Keratinocyte (primary cell): ENCODE measurements around the gene TOX2. TPM values are rescaled to one million over a fixed set of nuclear protein-coding genes. Genes with fewer than 3 reads are reported as not detected.

Experiments
- DNase-seq: peaks from one replicate; pipeline ENCODE4 v3.0.0-alpha.2; 2011; ENCODE audit warnings: low read depth, missing footprints, low spot score
- FAIRE-seq: peaks from 2 replicates; lab custom pipeline; 2011; peaks lifted over from hg19 to GRCh38; lab: Jason Lieb, UNC
- H2AFZ ChIP-seq: 2 replicates; pipeline ENCODE4 v1.6.0; 2012; ENCODE audit warnings: low read length, control low read depth, inconsistent platforms; ENCODE audit not compliant: control insufficient read depth
- H3K27ac ChIP-seq: 2 replicates; pipeline ENCODE4 v1.5.1; 2011; ENCODE audit warnings: low read length; ENCODE audit not compliant: control insufficient read depth, insufficient read depth
- H3K27me3 ChIP-seq: 3 replicates; pipeline ENCODE4 v1.6.0; 2011; ENCODE audit warnings: low read length; ENCODE audit not compliant: control insufficient read depth, insufficient read depth; ENCODE audit errors: extremely low read depth
- H3K36me3 ChIP-seq, 2 experiments: 2 replicates in 1 of 2; 3 replicates in 1 of 2; pipeline ENCODE4 v1.5.1; 2011; ENCODE audit warnings: low read length in 2 of 2, mild to moderate bottlenecking in 1 of 2; ENCODE audit not compliant: control insufficient read depth in 2 of 2, insufficient read depth in 2 of 2; ENCODE audit errors: extremely low read depth in 1 of 2
- H3K4me1 ChIP-seq: 3 replicates; pipeline ENCODE4 v1.5.1; 2011; ENCODE audit warnings: low read length; ENCODE audit not compliant: control insufficient read depth, insufficient read depth; ENCODE audit errors: extremely low read depth
- H3K4me2 ChIP-seq: 3 replicates; pipeline ENCODE4 v1.6.0; 2011; ENCODE audit warnings: low read depth, low read length; ENCODE audit not compliant: control insufficient read depth, insufficient read depth; ENCODE audit errors: extremely low read depth
- H3K4me3 ChIP-seq, 3 experiments: fragments of 200-600 bp in 1 of 3; sonication (generic) in 1 of 3; 2 replicates in 2 of 3; 3 replicates in 1 of 3; pipeline ENCODE4 v1.5.1; 2011 to 2016; ENCODE audit warnings: low read length in 3 of 3, mild to moderate bottlenecking in 3 of 3, control low read depth in 2 of 3, inconsistent platforms in 1 of 3, low read depth in 1 of 3, mixed read lengths in 1 of 3, mixed run types in 1 of 3, moderate library complexity in 1 of 3; ENCODE audit not compliant: control insufficient read depth in 2 of 3, insufficient read depth in 2 of 3; ENCODE audit errors: extremely low read depth in 1 of 3
- H3K79me2 ChIP-seq: 2 replicates; pipeline ENCODE4 v1.6.0; 2012; ENCODE audit warnings: low read length; ENCODE audit not compliant: control insufficient read depth, insufficient read depth
- H3K9ac ChIP-seq: 3 replicates; pipeline ENCODE4 v1.6.0; 2011; ENCODE audit warnings: low read length; ENCODE audit not compliant: control insufficient read depth, insufficient read depth; ENCODE audit errors: extremely low read depth
- H3K9me1 ChIP-seq: 3 replicates; pipeline ENCODE4 v1.6.0; 2011; ENCODE audit warnings: low read length; ENCODE audit not compliant: control insufficient read depth, insufficient read depth; ENCODE audit errors: extremely low read depth
- H3K9me3 ChIP-seq: 2 replicates; pipeline ENCODE4 v1.5.1; 2012; ENCODE audit warnings: low read depth, low read length; ENCODE audit not compliant: control insufficient read depth
- H4K20me1 ChIP-seq: 3 replicates; pipeline ENCODE4 v1.6.0; 2011; ENCODE audit warnings: low read length; ENCODE audit not compliant: control insufficient read depth, insufficient read depth; ENCODE audit errors: extremely low read depth
- EZH2 ChIP-seq: IDR thresholded peaks from one replicate; pipeline ENCODE4 v1.6.1; 2012; ENCODE audit warnings: inconsistent platforms, mild to moderate bottlenecking, low read length, moderate library complexity
- dilution Hi-C: fragments of 300-500 bp; cut with MboI; formaldehyde crosslinking; loops from one replicate; pipeline ENCODE4 v1.7.0; 2020; ENCODE audit warnings: low sequenced_read_pairs; ENCODE audit not compliant: extremely low pct_ligation_motif_present
- polyA plus RNA-seq, 5 experiments: library from polyadenylated mRNA; depleted of rRNA in 3 of 5; stranded (reverse) in 3 of 5; stranded (forward) in 1 of 5; unstranded in 1 of 5; fragments of >200 nt; gene quantifications; 1 replicate in 1 of 5; 2 replicates in 3 of 5; 3 replicates in 1 of 5; pipeline versions ENCODE4 v1.2.1 to v1.2.3, GENCODE V29; 2011 to 2012; ENCODE audit warnings: missing spikeins in 2 of 5, low read depth in 1 of 5, low replicate concordance in 1 of 5
- TF ChIP-seq, protein P1 (sequence below), 3 experiments: IDR thresholded peaks in 1 of 3; conservative IDR thresholded peaks in 1 of 3; optimal IDR thresholded peaks in 1 of 3; 2 replicates in 2 of 3; 3 replicates in 1 of 3; pipeline versions ENCODE3 to v1.5.1; 2011; ENCODE audit warnings: low read length in 3 of 3, mild to moderate bottlenecking in 3 of 3, moderate library complexity in 2 of 3, control low read depth in 1 of 3, inconsistent platforms in 1 of 3; ENCODE audit not compliant: insufficient read depth in 2 of 3; ENCODE audit errors: extremely low read depth in 1 of 3

The TOX2 gene
- polyA plus RNA-seq, 1 donor (not counting 4 experiments of a cell fraction or from before 2014, with no cell fraction given): 0.20 TPM

DNA sequence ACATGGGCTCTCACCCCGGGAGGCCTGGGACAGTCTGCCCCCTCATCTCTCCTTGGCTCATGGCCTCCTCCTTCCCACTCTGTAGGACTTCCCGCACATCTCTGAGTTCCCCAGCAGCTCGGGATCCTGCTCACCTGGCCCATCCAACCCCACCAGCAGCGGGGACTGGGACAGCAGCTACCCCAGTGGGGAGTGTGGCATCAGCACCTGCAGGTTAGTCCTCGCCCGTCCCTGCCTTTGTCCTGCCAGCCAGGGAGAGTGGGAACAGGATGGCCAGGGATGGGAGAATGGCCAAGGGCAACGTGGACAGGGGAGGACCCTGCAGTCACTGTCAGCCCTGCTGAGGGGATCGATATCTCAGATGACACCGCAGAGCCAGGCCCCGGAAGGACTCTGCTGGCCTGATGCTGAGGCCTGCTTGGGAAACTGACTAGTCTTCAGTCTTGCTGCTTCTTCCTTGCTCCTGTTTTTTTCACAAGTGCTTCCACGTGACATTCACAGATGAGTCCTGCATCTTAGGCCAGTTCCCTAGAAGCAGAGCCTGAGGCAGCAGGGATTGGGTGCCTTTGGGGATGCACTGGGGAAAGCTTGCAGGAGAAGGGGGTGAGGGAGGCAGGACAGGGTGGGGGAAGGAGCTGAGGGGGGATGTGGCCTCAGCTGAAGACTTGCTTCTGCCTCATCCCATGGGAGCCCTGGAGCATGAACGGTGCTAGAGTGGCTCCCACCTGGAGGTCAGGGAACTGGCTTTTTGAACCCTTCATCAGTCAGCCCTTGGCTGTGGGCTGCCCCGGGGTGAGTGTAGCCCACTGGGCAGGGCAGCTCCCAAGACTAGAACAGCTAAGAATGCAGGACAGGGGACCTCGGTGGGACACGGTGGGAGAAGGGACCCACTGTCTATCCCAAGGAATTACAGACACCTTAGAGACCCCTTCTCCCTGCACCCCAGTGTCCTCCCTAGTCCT, 152.3 kb downstream of the TOX2 start:
- Histone ChIP-seq H4K20me1 (no peaks in the 10 kb centered on the region), H2AFZ (no peak overlapping the region), H3K79me2 (no peaks in the 10 kb centered on the region), H3K9ac (no peak overlapping the region), H3K4me3 (no peak overlapping the region), H3K9me3 (no peaks in the 10 kb centered on the region), H3K27me3 (peaks cover 16% of the 10 kb centered on the region), H3K4me1 (no peaks in the 10 kb centered on the region), H3K4me2 (no peak overlapping the region), H3K9me1 (no peaks in the 10 kb centered on the region), H3K27ac (no peak overlapping the region), H3K36me3 (no peaks in the 10 kb centered on the region)
- no peak for TF ChIP-seq EZH2
- TF ChIP-seq, protein P1, sequence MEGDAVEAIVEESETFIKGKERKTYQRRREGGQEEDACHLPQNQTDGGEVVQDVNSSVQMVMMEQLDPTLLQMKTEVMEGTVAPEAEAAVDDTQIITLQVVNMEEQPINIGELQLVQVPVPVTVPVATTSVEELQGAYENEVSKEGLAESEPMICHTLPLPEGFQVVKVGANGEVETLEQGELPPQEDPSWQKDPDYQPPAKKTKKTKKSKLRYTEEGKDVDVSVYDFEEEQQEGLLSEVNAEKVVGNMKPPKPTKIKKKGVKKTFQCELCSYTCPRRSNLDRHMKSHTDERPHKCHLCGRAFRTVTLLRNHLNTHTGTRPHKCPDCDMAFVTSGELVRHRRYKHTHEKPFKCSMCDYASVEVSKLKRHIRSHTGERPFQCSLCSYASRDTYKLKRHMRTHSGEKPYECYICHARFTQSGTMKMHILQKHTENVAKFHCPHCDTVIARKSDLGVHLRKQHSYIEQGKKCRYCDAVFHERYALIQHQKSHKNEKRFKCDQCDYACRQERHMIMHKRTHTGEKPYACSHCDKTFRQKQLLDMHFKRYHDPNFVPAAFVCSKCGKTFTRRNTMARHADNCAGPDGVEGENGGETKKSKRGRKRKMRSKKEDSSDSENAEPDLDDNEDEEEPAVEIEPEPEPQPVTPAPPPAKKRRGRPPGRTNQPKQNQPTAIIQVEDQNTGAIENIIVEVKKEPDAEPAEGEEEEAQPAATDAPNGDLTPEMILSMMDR (optimal IDR thresholded peaks at IDR 0.05 in 1 of 3, IDR thresholded peaks at IDR 0.05 in 1 of 3, conservative IDR thresholded peaks at IDR 0.05 in 1 of 3; ENCODE audit: extremely low read depth in 1 of 3, insufficient read depth in 2 of 3, low read length in 3 of 3): no peak
- no peak for FAIRE-seq
- no peak for DNase-seq
- dilution Hi-C loops: no loop called here

DNA sequence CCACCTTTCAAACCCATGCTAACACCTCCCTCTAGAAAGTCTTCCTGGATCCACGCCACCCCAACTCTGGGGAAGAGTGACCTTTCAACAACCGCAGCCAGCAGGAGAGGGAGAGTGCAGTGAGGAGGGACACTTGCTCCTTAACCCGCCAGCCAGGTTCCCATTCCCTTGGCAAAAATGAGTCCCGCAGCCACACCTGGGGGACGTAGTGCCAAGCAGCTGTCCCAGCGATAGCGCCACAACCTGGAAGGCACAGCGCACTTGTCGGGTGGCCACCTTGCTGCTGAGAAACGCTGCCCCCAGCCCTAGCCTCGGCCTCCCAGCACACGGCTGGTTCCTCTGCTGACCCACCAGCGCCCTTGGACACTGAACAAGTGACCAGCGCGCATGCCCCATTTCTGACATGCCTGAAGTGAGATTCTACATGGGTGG, 153.0 kb downstream of the TOX2 start:
- Histone ChIP-seq H4K20me1 (no peaks in the 10 kb centered on the region), H3K27me3 (peaks cover 19% of the 10 kb centered on the region), H3K4me3 (no peak overlapping the region), H3K79me2 (no peaks in the 10 kb centered on the region), H3K4me2 (no peak overlapping the region), H3K9me3 (no peaks in the 10 kb centered on the region), H3K27ac (no peak overlapping the region), H3K9ac (no peak overlapping the region), H3K4me1 (no peaks in the 10 kb centered on the region), H3K9me1 (no peaks in the 10 kb centered on the region), H2AFZ (no peak overlapping the region), H3K36me3 (no peaks in the 10 kb centered on the region)
- dilution Hi-C loops: no loop called here
- DNase-seq (no peak), FAIRE-seq (no peak)
- TF ChIP-seq, protein P1 (optimal IDR thresholded peaks at IDR 0.05 in 1 of 3, IDR thresholded peaks at IDR 0.05 in 1 of 3, conservative IDR thresholded peaks at IDR 0.05 in 1 of 3; ENCODE audit: extremely low read depth in 1 of 3, insufficient read depth in 2 of 3, low read length in 3 of 3): no peak
- TF ChIP-seq EZH2: no peak
